Measurements from ENCODE around the gene NELFCD.
"Not testable (repeated sequence)": the region's sequence is repeated elsewhere in the genome, so short reads cannot be mapped to it uniquely, and the experiment has no call there.

Gene NELFCD, protein sequence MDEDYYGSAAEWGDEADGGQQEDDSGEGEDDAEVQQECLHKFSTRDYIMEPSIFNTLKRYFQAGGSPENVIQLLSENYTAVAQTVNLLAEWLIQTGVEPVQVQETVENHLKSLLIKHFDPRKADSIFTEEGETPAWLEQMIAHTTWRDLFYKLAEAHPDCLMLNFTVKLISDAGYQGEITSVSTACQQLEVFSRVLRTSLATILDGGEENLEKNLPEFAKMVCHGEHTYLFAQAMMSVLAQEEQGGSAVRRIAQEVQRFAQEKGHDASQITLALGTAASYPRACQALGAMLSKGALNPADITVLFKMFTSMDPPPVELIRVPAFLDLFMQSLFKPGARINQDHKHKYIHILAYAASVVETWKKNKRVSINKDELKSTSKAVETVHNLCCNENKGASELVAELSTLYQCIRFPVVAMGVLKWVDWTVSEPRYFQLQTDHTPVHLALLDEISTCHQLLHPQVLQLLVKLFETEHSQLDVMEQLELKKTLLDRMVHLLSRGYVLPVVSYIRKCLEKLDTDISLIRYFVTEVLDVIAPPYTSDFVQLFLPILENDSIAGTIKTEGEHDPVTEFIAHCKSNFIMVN

DNA sequence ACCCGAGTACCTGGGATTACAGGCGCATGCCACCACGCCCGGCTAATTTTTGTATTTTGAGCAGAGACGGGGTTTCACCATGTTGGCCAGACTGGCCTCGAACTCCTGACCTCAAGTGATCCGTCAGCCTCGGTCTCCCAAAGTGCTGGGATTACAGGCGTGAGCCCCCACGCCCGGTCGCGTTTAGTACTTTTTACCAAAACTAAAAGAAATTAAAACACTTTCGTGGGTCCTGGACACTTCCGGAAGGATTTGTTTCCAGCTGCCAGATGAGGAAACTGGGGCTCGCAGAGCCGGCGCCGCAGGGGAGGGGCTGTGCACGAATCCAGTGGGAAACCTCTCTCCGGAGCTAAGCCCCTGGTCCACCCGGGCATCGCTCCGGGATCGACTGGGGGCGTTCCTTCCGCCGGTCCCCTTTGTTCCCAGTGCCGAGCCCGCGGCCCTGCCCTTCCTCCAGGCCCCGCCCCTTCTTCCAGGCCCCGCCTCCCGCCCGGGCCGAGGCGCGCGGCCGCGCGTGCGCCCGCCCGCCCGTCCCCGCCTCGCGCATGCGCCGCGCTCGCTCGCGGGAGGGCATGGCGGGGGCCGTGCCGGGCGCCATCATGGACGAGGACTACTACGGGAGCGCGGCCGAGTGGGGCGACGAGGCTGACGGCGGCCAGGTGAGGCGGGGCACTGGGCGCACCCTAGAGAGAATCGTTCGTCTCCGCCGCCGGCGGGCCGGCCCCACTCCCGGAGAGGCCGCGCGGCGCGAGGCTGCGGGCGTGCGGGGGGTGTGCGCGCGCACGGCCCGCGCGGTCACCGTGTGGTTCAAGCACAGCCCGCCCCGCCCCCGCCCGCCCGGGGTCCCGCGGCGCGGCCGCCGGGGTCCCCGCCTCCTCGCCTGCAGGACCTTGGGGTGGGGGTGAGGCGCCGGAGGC lies at the start of gene NELFCD:
Gene NELFCD, plus strand, starts transcription at position 546 of the 917 bp plus-strand sequence. Its CDS starts 54 bp downstream, at position 600.
- peak; percentile 87 for DNase-seq

DNA sequence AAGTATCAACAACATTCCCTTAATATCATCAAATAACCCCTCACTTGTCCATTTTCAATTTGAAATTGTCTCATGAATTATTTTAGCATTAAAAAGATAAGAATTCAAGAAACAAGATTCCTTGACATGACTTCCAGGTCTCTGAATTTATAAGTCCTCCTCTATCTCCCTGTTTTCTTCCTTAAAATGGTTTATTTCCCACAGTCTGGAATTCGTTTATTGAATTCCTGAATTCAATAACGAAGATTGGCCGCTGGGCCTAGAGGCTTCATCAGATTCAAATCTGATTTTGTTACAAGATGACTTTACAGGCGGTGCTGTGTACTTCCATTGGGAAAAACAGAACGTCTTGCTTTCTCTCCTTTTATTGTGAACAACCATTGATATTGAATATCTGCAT lies 48.9 kb upstream of the NELFCD start:
- no peak for DNase-seq

DNA sequence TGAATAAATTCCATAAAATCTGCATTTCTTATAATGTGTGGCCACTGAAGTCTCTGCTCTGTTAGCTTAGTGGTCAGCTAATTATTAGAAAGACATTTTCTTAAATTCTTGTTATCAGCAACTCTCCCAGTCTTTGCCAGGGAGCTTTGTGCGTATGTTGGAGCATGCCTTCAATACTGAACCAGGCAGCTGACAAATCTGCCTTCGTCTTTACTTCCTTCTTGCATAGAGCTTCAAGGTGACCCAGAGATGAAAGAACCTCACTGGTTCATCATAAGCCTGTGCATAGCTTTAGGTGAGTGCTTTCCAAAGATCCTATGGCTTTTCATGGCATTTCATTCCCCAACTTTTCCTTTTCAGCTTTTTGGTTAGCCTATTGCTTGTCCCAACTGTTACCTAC lies 43.0 kb upstream of the NELFCD start:
- DNase-seq: no peak

DNA sequence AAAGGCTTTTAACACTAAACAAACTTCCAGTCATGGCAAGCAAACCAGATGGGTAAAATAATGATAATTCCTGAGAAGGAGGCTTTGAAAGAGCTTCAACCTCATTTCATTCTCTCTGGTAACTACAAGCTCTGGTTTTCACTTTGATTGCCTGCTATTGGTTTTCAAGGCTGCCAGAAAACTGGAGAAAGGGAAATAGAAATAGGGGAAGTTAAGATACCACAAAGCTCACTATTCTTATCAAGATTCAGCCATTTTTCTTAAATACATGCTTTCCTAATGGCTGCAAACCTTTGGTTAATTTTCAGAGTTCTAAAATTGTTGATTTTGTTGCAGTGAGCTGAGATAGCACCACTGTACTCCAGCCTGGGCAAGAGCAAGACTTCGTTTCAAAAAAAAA lies 42.5 kb upstream of the NELFCD start:
- DNase-seq: no peak

DNA sequence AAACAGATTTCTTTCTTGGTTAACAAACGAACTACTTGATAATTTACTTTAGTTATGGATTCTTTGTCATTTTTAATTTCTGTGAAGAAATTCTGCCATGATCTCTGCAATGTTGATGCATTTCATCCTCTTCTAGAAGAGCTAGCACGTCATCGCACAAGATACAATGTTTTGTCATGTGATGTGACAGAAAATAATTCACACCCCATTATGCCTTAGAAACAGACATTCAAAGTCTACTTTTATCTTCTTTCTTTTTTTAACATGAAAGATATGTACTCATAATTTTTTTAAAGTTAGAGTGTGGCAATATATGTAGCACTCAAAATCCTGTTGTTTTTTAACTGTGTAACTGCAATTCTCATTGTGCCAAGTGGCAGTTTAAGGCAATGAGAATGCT lies 39.6 kb upstream of the NELFCD start:
- DNase-seq: no peak

DNA sequence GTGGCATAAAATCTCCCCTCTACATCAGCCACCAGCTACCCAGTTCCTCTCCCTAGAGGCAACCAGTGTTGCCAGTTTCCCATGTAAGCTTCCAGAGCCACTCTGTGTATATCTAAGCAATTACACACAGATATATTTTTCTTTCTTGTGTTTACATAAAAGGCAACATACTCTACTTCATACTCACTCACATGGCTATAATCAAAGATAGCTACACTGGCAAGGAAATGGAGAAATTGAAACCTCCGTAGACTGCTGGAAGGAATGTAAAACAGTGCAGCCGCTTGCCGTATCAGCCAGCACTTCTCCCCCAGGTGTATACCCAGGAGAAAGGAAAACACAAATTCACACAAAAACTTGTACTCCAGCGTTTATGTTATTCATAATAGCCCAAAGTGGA lies 38.5 kb upstream of the NELFCD start:
- no peak for DNase-seq

DNA sequence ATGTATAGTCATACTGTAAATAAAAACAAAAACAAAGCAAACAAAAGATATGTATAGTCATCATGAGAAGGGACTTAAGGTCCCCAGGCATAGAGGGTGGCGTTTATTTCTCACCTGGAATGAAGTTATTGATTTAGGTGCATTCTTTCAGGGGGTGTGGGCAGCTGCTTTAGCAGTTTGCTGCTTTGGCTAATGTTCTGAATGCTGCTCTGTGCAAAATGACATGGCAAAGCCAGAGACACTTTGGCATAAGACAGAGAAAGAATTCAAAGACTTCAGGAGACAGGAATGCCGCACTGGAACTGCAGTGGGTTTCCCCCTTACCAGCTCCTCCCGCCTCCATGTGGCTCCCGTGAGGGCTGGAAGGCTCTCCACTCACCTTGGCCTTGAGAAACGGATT lies 36.4 kb upstream of the NELFCD start:
- DNase-seq: no peak

DNA sequence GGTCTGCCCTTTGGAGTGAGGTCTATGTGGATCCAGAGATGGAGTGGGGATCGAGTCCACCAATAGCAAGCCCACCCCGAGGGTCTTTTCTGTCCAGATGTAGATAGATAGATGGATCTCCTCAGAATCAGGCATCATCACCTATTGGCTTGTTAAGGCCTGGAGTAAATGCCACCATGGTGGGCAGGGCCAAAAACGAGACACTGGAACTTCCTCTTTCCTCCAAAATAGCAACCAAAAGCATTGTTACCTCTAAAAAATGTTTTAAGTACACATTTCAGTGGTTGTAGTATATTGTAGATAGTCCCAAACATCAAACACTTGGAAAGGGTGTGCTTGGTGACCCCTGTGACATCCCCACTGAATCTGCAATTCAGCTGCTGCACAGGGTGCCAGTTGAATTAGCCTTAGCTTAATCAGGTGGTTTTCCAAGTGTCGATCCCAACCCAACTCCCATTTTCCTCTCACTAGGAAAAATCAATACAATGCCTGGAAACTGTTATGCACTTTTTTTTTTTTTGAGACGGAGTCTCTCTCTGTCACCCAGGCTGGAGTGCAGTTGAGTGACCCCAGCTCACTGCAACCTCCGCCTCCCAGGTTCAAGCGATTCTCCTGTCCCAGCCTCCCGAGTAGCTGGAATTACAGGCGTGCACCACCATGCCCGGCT lies 35.0 kb upstream of the NELFCD start:
- DNase-seq: no peak

DNA sequence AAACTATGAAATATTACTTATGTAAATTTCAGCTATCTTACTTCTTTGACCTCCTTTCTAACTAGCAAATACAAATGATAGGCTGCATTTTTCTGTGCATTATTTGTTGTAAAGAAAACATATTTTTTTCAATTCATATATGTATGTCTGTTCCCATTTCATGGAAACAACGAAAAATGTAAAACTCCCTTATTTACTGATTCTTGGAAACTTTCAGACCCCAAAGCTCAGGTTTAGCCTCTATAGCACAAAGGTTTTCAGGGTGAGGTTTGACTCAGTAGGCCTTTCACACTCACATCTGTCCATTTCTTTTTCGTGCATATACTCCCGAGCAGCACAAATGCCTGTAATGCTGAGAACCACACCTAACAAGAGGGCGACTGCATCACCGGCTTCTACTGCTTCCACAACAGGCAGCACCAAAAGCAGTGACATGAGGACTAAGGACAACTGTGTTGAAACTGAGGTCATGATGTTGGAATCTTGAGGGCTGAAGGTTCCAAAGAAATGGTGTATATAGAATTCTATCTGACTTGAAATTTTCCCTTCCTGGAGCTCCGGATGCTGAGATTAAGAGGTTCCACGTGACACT lies 33.2 kb upstream of the NELFCD start:
- not testable (repeated sequence) for DNase-seq

DNA sequence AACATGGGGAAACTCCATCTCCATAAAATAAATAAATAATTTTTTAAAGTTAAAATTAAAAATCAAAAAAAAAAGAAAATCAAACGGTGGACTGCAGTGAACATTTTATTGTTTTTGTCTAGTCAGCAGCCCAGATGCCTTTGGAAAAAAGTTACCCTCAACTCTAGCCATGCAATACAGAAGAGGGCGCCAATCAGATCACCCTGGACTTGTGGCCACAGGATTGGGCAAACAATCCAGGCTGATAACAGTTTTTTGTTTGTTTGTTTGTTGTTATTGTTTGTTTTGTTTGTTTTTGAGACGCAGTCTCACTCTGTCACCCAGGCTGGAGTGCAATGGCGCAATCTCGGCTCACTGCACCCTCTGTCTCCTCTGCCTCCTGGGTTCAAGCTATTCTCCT lies 30.5 kb upstream of the NELFCD start:
- DNase-seq: no peak

DNA sequence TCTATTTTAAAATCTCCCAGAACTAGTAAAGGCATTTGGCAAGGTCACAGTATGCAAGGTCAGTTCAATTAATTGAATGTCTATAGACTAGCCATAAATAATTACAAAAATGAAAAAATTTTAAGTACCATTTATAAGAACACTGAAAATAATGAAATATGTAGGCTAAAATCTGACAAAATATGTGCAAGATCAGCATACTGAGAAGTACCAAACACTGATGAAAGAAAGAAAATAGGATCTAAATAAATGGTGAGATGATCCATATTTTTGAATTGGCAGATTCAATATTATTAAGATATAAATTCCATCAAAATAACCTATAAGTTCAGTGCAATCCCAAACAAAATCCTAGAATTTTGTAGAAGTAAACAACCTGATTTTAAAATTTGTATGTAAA lies 28.0 kb upstream of the NELFCD start:
- no peak for DNase-seq

DNA sequence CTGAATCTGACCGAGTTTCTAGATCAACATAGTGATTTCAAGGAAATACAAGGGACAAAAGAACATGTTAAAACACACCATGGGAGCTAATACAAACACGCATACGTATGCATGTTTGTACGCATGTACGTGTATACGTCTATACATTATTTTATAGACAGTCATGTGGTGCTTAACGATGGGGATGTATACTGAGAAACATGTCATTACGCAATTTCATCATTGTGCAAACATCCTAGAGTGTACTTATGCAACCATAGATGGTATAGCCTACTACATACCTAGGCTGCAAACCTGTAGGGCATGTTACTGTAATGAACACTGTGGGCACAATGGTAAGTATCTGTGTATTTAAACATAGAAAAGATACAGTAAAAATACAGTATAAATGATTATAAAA lies 25.0 kb upstream of the NELFCD start:
- no peak for DNase-seq

DNA sequence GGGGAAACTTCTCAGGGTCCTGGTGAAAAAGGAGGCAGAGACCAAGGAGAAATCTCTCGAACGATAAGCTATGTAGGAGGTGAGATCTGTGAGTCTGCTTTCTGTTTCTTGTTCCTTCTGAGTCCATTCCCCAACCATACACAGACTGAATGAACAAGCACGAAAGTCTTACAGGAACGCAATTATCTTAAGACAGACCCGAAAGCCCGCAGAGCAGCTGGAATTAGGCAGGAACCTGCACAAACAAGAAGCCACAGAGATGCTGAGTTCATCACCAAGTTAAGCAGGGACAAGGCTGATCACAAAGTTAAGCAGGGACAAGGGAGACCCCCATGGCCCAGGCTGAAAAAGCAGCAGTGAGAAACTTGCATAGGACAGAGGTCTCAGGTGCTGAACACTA lies 21.4 kb upstream of the NELFCD start:
- DNase-seq: no peak

DNA sequence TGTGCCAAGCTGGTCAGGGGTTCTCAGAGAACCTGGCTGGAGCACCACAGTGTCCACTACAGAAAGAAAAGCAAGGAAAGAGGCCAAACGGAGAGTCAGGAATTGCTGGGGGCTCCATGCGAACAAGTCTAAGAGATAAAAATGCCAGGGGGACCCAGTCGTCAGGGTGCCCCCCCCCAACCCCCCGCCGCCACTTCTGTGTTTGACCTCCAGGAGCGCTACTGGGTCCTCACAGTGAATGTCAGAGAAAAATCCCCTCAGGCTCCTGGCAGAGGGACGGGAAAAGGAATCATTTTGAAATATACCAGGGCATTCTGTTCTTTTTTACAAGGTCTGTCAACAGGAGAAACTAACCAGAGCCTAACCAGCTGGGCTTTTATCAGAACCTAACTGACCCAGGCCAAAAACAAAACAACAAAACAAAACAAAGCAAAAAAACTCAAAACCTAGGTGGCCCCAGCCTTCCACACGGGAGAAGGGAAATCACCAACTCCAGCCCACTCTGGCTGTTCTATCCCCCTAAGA lies 17.9 kb upstream of the NELFCD start:
- DNase-seq: no peak

DNA sequence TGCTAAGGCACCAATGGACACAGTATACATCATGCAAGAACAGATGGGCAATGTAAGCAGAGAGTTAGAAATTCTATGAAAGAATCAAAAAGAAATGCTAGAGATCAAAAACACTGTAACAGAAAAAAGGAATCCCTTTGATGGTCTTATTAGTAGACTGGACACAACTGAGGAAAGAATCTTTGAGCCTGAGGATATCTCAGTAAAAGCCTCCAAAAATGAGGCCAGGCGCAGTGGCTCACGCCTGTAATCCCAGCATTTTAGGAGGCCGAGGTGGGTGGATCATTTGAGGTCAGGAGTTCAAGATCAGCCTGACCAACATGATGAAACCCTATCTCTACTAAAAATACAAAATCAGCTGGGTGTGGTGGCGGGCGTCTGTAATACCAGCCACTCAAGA lies 17.1 kb upstream of the NELFCD start:
- not testable (repeated sequence) for DNase-seq

DNA sequence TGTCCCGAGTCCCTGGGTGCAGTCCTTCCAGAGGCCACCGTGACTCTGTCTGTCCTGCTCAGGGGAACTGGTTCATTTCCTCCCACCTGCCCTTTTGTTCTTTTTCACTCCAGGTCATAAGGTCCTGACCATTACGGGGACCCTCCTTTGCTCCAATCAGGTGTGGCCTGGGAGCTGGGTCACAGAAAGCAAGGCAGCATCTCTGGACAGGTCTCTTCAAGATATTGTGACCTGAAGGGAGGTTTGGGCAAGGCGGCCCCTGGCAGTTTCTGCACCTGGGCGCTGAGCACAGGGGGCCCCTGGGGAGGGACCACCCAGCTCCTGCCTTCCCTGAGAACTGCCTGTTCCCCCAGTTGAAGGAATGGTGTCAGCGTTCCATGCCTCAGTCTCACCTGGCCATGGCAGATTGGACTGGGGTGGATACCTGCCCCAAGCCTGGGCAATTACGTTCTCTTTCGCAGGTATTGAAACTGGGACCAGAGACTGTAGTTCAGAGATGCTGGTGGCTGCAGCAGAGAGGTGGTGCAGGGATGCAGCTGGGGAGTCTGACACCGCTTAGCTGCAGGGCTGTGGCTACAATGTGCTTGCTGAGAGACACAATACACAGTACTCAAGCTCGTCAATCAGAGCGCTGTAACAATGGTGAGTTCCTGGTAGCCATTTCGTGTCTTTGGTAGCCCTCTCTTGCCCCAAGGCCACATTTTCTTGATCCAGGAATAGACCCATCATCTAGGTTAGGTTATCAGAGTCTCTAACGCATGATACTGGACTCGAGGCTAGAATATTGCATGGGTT lies 15.6 kb upstream of the NELFCD start:
- DNase-seq: no peak

DNA sequence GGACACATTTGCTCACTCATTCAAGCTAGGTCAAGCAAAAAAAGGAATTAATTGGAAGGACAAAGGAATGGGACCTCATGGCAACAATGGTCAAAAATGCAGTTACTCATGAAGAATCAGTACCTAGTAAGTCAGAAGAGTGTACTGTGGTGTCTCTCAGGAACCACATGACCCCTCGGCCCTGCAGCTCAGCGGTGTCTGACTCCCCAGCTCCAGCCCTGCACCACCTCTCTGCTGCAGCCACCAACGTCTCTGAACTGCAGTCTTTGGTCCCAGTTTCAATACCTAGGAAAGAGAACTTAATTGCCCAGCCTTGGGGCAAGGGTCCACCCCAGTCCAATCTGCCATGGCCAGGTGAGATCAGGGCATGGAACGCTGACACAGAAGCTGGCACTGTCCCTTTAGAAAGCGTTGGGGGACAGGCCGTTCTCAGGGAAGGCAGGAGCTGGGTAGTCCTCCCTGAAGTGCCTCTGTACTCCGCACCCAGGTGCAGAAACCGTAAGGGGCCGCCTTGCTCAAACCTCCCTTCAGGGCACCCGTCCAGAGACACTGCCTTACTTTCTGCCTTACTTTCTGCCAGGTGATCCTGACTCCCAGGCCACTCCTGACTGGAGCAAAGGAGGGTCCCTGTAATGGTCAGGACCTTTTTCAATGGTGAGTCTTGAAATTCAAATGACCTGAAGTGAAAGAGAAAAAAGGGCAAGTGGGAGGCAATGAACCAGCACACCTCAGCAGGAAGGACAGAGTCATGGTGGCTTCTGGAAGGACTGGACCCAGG lies 13.2 kb upstream of the NELFCD start:
- DNase-seq: no peak

DNA sequence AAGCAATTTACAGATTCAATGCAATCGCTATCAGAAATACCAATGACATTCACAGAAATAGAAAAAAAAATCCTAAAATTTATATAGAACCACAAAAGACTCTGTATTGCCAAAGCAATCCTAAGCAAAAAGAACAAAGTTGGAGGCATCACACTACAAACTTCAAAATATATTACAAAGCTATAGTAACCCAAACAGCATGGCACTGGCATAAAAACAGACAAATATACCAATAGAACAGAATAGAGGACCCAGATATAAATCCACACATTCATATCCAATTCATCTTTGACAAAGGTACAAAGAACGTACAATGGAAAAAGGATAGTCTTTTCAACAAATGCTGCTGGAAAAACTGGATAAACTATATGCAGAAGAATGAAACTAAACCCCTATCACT lies 11.6 kb upstream of the NELFCD start:
- no peak for DNase-seq

DNA sequence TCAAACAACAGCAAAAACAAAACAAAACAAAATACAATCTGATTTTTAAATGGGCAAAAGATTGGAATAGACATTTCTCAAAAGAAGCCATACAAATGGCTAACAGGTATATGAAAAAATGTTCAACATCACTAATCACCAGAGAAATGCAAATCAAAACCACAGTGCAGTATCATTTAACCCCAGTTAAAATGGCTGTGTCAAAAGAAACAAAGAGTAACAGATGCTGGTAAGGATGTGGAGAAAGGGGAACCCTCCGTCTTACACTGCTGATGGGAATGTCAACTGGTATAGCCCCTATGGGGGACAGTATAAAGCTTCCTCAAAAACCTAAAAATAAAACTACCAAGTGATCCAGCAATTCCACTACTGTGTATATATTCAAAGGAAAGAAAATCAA lies 10.9 kb upstream of the NELFCD start:
- no peak for DNase-seq

DNA sequence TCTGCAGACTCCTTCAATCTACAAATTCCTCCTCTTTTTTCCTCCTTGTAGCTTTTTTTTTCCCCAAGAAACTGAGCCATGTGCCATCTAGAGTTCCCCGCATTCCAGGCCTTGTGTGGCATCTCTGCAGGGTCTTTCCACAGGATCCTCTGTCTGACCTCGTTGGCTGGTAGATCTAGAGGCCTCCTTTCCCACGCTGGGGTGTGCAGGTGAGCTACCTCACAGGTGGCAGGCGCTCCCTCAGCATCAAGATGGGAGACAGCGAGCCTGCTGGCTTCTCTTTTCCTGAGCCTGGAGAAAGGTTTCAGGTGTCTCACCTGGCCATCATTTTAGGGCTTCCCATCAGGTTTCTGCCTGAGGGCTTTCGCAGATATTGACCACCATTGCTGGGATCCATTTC lies 9.6 kb upstream of the NELFCD start:
- no peak for DNase-seq

DNA sequence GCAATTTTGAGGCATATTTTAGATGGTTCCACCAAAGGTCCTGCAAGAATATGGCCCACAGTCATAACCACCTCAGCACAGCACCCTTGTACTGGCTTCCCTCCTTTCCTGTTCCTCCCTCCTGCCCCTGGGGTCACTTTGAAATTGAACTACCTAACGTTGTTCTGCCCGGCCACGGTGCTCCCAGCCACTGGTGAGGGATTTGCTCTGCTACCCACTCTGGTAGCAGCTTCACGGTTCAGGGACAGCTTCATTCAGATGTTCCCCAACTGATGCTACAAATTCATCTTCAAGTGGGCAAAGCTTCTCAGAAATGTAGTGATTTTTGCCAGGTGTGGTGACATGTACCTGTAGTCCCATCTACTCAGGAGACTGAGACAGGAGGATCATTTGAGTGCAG lies 7.9 kb upstream of the NELFCD start:
- DNase-seq: no peak
